WTC11 (cell line): ENCODE measurements around the gene SYTL5. TPM values are rescaled to one million over a fixed set of nuclear protein-coding genes. Genes with fewer than 3 reads are reported as not detected.

Source experiments
- ATAC-seq: fragments of 200-7000 bp; cut with Tn5 transposase; 2 replicates; pipeline ENCODE4 v1.10.0; 2021; ENCODE audit warnings: mild to moderate bottlenecking, moderate library complexity
- CTCF ChIA-PET: fragments of 300-600 bp; sonication (Branson Sonifier 250); formaldehyde crosslinking; loops from one replicate; lab custom pipeline; 2021; ENCODE audit warnings: antibody characterized with exemption; lab: Charles Lee
- POLR2A ChIA-PET: fragments of 350-600 bp; sonication (Branson Sonifier 250); formaldehyde crosslinking; loops from one replicate; lab custom pipeline; 2021; ENCODE audit warnings: antibody characterized with exemption; lab: Charles Lee
- DNase-seq: peaks from one replicate; pipeline ENCODE4 v3.0.0; 2021; ENCODE audit warnings: low spot score
- H3K27ac Mint-ChIP-seq: 2 replicates; pipeline ENCODE4 v1.8.0; 2021; ENCODE audit warnings: mixed read lengths
- H3K27me3 Mint-ChIP-seq: 2 replicates; pipeline ENCODE4 v1.8.0; 2021; ENCODE audit warnings: low read depth, mild to moderate bottlenecking, moderate library complexity, mixed read lengths
- H3K36me3 Mint-ChIP-seq: 2 replicates; pipeline ENCODE4 v1.8.0; 2021; ENCODE audit warnings: mixed read lengths
- H3K4me1 Mint-ChIP-seq: 2 replicates; pipeline ENCODE4 v1.8.0; 2022; ENCODE audit warnings: mixed read lengths
- H3K4me3 Mint-ChIP-seq: 2 replicates; pipeline ENCODE4 v1.8.0; 2021; ENCODE audit warnings: mild to moderate bottlenecking, moderate library complexity, mixed read lengths
- H3K9me3 Mint-ChIP-seq: 2 replicates; pipeline ENCODE4 v1.8.0; 2021; ENCODE audit warnings: mixed read lengths
- ARID4B ChIP-seq: sonication (generic); formaldehyde crosslinking; IDR thresholded peaks from 2 replicates; pipeline ENCODE4 v1.8.0; 2023; ENCODE audit warnings: missing genetic modification reagents, mild to moderate bottlenecking, borderline replicate concordance
- ELF4 ChIP-seq: sonication (generic); formaldehyde crosslinking; IDR thresholded peaks from 2 replicates; pipeline ENCODE4 v1.8.1; 2022; ENCODE audit warnings: low read depth, mild to moderate bottlenecking, moderate library complexity, missing genetic modification reagents
- NFATC4 ChIP-seq: fragments of 250-450 bp; sonication (Bioruptor Pico); IDR thresholded peaks from 2 replicates; pipeline ENCODE4 v1.9.0; 2021; ENCODE audit warnings: mild to moderate bottlenecking
- NR3C1 ChIP-seq: sonication (generic); formaldehyde crosslinking; conservative IDR thresholded peaks from 2 replicates; pipeline ENCODE4 v1.8.1; 2023; ENCODE audit warnings: low read depth, mild to moderate bottlenecking, missing genetic modification reagents
- PRDM15 ChIP-seq: sonication (generic); formaldehyde crosslinking; IDR thresholded peaks from 2 replicates; pipeline ENCODE4 v1.8.0; 2022; ENCODE audit warnings: missing genetic modification reagents
- RORB ChIP-seq: fragments of 250-450 bp; sonication (Bioruptor Pico); IDR thresholded peaks from 2 replicates; pipeline ENCODE4 v1.9.0; 2021; ENCODE audit warnings: mild to moderate bottlenecking
- SMAD4 ChIP-seq: sonication (generic); formaldehyde crosslinking; IDR thresholded peaks from 2 replicates; pipeline ENCODE4 v1.8.0; 2022; ENCODE audit warnings: mild to moderate bottlenecking, missing genetic modification reagents
- TEAD1 ChIP-seq: sonication (generic); formaldehyde crosslinking; IDR thresholded peaks from 2 replicates; pipeline ENCODE4 v1.8.0; 2022; ENCODE audit warnings: mild to moderate bottlenecking, missing genetic modification reagents
- ZNF121 ChIP-seq: sonication (generic); formaldehyde crosslinking; IDR thresholded peaks from 2 replicates; pipeline ENCODE4 v1.8.0; 2023; ENCODE audit warnings: missing genetic modification reagents
- ZNF138 ChIP-seq: sonication (generic); formaldehyde crosslinking; conservative IDR thresholded peaks from 2 replicates; pipeline ENCODE4 v1.8.1; 2022; ENCODE audit warnings: mild to moderate bottlenecking, moderate library complexity, missing genetic modification reagents
- ZNF263 ChIP-seq: sonication (generic); formaldehyde crosslinking; IDR thresholded peaks from 2 replicates; pipeline ENCODE4 v1.8.1; 2022; ENCODE audit warnings: low read depth, mild to moderate bottlenecking, moderate library complexity, missing genetic modification reagents
- ZNF416 ChIP-seq: fragments of 250-450 bp; sonication (Bioruptor Pico); IDR thresholded peaks from 2 replicates; pipeline ENCODE4 v1.9.0; 2021; ENCODE audit warnings: mild to moderate bottlenecking, inconsistent platforms
- ZNF423 ChIP-seq: fragments of 250-450 bp; sonication (Bioruptor Pico); IDR thresholded peaks from 2 replicates; pipeline ENCODE4 v2.1.2; 2022; ENCODE audit warnings: mild to moderate bottlenecking, moderate library complexity
- ZNF425 ChIP-seq: fragments of 250-450 bp; sonication (Bioruptor Pico); conservative IDR thresholded peaks from 2 replicates; pipeline ENCODE4 v1.9.0; 2021; ENCODE audit warnings: mild to moderate bottlenecking
- ZNF671 ChIP-seq: fragments of 250-450 bp; sonication (Bioruptor Pico); IDR thresholded peaks from 2 replicates; pipeline ENCODE4 v1.8.0; 2021; ENCODE audit warnings: mild to moderate bottlenecking
- total RNA-seq: library from RNA; stranded (reverse); gene quantifications from 3 replicates; pipeline ENCODE4 v1.2.3, GENCODE V29; 2021
- TF ChIP-seq, protein P1 (sequence below): sonication (generic); formaldehyde crosslinking; IDR thresholded peaks from 2 replicates; pipeline ENCODE4 v1.8.1; 2023; ENCODE audit warnings: mild to moderate bottlenecking, missing genetic modification reagents
- TF ChIP-seq, protein P2 (sequence below): sonication (generic); formaldehyde crosslinking; IDR thresholded peaks from 2 replicates; pipeline ENCODE4 v1.8.0; 2022; ENCODE audit warnings: mild to moderate bottlenecking, missing genetic modification reagents
- TF ChIP-seq, protein P3 (sequence below): fragments of 250-450 bp; sonication (Bioruptor Pico); IDR thresholded peaks from 2 replicates; pipeline ENCODE4 v1.9.0; 2021; ENCODE audit warnings: mild to moderate bottlenecking
- TF ChIP-seq, protein P4 (sequence below): sonication (generic); formaldehyde crosslinking; conservative IDR thresholded peaks from 2 replicates; pipeline ENCODE4 v1.8.1; 2022; ENCODE audit warnings: mild to moderate bottlenecking, missing genetic modification reagents
- TF ChIP-seq, protein P5 (sequence below): fragments of 250-450 bp; sonication (Bioruptor Pico); IDR thresholded peaks from 2 replicates; pipeline ENCODE4 v1.9.0; 2021; ENCODE audit warnings: moderate library complexity, mild to moderate bottlenecking, inconsistent platforms, borderline replicate concordance

Gene SYTL5
- total RNA-seq, 1 experiment from 2014 or later = 0.26 TPM

DNA sequence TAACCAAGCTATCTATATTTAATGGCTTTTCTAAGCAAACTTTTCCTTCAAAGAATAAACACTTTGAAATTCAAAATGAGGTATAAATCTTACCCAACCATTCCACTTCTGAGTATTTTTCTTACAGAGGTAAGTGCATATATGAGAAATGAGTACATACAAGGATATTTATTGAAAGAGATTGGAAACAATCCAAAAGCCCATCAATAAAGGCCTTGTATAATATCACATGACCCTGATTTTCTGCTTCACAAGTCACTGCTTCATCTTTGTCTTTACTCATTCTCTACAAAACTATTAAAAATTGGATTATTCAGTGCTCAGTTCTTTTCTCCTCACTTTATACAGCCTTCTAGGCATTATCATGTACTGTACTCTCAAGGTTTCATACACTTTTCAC lies 123.0 kb downstream of the SYTL5 start (continued):
- no peak for TF ChIP-seq ARID4B
- no peak for TF ChIP-seq ZNF121 (CRISPR knock-in tag)
- no peak for TF ChIP-seq RORB
- TF ChIP-seq ZNF138 = no peak
- TF ChIP-seq, protein P1, sequence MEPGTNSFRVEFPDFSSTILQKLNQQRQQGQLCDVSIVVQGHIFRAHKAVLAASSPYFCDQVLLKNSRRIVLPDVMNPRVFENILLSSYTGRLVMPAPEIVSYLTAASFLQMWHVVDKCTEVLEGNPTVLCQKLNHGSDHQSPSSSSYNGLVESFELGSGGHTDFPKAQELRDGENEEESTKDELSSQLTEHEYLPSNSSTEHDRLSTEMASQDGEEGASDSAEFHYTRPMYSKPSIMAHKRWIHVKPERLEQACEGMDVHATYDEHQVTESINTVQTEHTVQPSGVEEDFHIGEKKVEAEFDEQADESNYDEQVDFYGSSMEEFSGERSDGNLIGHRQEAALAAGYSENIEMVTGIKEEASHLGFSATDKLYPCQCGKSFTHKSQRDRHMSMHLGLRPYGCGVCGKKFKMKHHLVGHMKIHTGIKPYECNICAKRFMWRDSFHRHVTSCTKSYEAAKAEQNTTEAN (CRISPR knock-in tag) = no peak

DNA sequence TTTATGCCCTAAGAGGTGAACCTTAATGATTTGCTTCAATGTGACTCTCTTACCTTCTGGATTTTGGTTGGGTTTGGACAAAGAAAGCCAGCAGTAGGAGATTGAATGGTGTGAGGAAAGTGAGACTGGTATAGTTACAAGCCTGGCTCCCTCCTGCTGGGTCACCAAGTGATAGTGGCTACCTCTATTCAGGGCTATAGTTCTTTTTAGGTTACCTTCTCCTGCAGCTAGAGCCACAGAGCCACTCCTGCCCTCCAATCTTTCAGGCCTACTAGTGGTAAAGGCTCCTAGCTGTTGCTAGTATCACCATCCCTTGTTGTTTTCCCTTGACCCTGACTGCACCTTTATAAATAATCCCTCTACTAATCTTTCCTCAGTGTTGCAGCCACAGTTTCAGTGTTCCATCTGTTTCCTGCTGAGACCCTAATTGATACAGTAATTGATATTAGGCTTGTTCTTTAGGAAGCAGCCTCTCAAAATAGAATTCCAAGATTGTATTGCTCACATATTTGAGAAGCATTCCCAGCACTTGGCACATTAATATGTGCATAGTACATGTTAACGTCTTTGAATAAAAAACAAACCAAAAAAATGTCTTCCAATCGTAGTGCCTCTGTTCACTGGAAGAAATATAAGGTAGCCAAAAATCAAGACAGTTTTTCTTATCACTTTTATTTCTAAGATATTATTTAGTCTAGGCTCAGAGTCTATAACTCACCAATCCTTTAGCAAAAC lies 132.0 kb downstream of the SYTL5 start:
- no peak overlapping the region for H3K27ac Mint-ChIP-seq
- no peak for TF ChIP-seq ZNF423
- TF ChIP-seq, protein P2, sequence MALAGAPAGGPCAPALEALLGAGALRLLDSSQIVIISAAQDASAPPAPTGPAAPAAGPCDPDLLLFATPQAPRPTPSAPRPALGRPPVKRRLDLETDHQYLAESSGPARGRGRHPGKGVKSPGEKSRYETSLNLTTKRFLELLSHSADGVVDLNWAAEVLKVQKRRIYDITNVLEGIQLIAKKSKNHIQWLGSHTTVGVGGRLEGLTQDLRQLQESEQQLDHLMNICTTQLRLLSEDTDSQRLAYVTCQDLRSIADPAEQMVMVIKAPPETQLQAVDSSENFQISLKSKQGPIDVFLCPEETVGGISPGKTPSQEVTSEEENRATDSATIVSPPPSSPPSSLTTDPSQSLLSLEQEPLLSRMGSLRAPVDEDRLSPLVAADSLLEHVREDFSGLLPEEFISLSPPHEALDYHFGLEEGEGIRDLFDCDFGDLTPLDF = no peak
- no peak for TF ChIP-seq TEAD1
- POLR2A ChIA-PET = no interaction called here
- no peak overlapping the region for H3K4me3 Mint-ChIP-seq
- CTCF ChIA-PET = no interaction called here
- DNase-seq (no peak), ATAC-seq (no peak; the same call in 1 of the 2 replicates)
- H3K36me3 Mint-ChIP-seq = no peaks in the 10 kb centered on the region
- no peaks in the 10 kb centered on the region for H3K27me3 Mint-ChIP-seq
- H3K4me1 Mint-ChIP-seq = peaks cover 14% of the 10 kb centered on the region
- no peaks in the 10 kb centered on the region for H3K9me3 Mint-ChIP-seq

GRCh38 chrX:38138900-38139299 lies 132.5 kb downstream of the SYTL5 start:
- no peak for ATAC-seq
- no peak overlapping the region for H3K27ac Mint-ChIP-seq
- H3K9me3 Mint-ChIP-seq = no peaks in the 10 kb centered on the region
- DNase-seq = no peak
- H3K4me3 Mint-ChIP-seq = no peak overlapping the region
- CTCF ChIA-PET = no interaction called here
- peaks cover 14% of the 10 kb centered on the region for H3K4me1 Mint-ChIP-seq
- no peaks in the 10 kb centered on the region for H3K36me3 Mint-ChIP-seq
- POLR2A ChIA-PET = no interaction called here
- no peaks in the 10 kb centered on the region for H3K27me3 Mint-ChIP-seq
- TF ChIP-seq NR3C1 (CRISPR knock-in tag) (no peak), NFATC4 (CRISPR knock-in tag) (no peak), PRDM15 (no peak), ZNF425 (CRISPR knock-in tag) (no peak), SMAD4 (CRISPR knock-in tag) (no peak), ZNF416 (CRISPR knock-in tag) (no peak), ELF4 (no peak), ZNF263 (CRISPR knock-in tag) (no peak), ZNF671 (CRISPR knock-in tag) (no peak)
- TF ChIP-seq, protein P3, sequence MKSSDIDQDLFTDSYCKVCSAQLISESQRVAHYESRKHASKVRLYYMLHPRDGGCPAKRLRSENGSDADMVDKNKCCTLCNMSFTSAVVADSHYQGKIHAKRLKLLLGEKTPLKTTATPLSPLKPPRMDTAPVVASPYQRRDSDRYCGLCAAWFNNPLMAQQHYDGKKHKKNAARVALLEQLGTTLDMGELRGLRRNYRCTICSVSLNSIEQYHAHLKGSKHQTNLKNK (CRISPR knock-in tag) = no peak
- TF ChIP-seq, protein P4, sequence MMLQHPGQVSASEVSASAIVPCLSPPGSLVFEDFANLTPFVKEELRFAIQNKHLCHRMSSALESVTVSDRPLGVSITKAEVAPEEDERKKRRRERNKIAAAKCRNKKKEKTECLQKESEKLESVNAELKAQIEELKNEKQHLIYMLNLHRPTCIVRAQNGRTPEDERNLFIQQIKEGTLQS = no peak
- TF ChIP-seq, protein P5, sequence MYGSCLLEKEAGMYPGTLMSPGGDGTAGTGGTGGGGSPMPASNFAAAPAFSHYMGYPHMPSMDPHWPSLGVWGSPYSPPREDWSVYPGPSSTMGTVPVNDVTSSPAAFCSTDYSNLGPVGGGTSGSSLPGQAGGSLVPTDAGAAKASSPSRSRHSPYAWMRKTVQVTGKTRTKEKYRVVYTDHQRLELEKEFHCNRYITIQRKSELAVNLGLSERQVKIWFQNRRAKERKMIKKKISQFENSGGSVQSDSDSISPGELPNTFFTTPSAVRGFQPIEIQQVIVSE (CRISPR knock-in tag) = no peak
